ENCODE results near the gene AMER3. TPM values are rescaled to one million over a fixed set of nuclear protein-coding genes. Genes with fewer than 3 reads are reported as not detected.

Gene AMER3
- total and polyA plus RNA-seq, 2 of the 4 experiments (the other 2 are of a cell fraction): not detected

Other genes starting within 250 kb of the AMER3 start
- not detected in 2 replicates for gene POTEI, start 246.2 kb upstream of the AMER3 start, total RNA-seq (2012; rRNA removed)
- not detected in 2 replicates for gene POTEI, start 246.2 kb upstream of the AMER3 start, polyA plus RNA-seq (2012; rRNA removed)
- not detected in 2 replicates for gene CFC1B, start 234.3 kb upstream of the AMER3 start, total RNA-seq (2012; rRNA removed)
- not detected in 2 replicates for gene CFC1B, start 234.3 kb upstream of the AMER3 start, polyA plus RNA-seq (2012; rRNA removed)
- not detected in 2 replicates for gene CFC1, start 156.0 kb upstream of the AMER3 start, total RNA-seq (2012; rRNA removed)
- gene CFC1, start 156.0 kb upstream of the AMER3 start, polyA plus RNA-seq (2012; rRNA removed): not detected in 2 replicates
- not detected in 2 replicates for gene POTEJ, start 144.1 kb upstream of the AMER3 start, total RNA-seq (2012; rRNA removed)
- not detected in 2 replicates for gene POTEJ, start 144.1 kb upstream of the AMER3 start, polyA plus RNA-seq (2012; rRNA removed)
- gene GPR148, start 26.5 kb upstream of the AMER3 start, total RNA-seq (2012; rRNA removed): not detected in 2 replicates
- not detected in 2 replicates for gene GPR148, start 26.5 kb upstream of the AMER3 start, polyA plus RNA-seq (2012; rRNA removed)
- gene ARHGEF4, start 81.4 kb downstream of the AMER3 start, total RNA-seq (2012; rRNA removed): 2.7 and 3.3 TPM in 2 replicates
- gene ARHGEF4, start 81.4 kb downstream of the AMER3 start, polyA plus RNA-seq (2012; rRNA removed): 5.0 and 6.5 TPM in 2 replicates